Esophagus (tissue), 2 donors: ENCODE results near the gene LSM12. TPM values are rescaled to one million over a fixed set of nuclear protein-coding genes. Genes with fewer than 3 reads are reported as not detected.
A peak's percentile ranks its signal among the peaks of the same experiment; 100 is the strongest.

ENCODE experiments used
- H3K27ac ChIP-seq, 2 donors: one replicate each; pipeline ENCODE4 v1.5.1; 2013; ENCODE audit warnings: low read depth in 2 of 2, mild to moderate bottlenecking in 2 of 2, inconsistent platforms in 1 of 2, low read length in 1 of 2, moderate library complexity in 1 of 2
- H3K27me3 ChIP-seq, 2 donors: one replicate each; pipeline ENCODE4 v1.6.1; 2013; ENCODE audit warnings: low read length in 2 of 2, control low read depth in 1 of 2, mild to moderate bottlenecking in 1 of 2; ENCODE audit not compliant: insufficient read depth in 2 of 2, control insufficient read depth in 1 of 2
- H3K36me3 ChIP-seq, 2 donors: one replicate each; pipeline ENCODE4 v1.6.1; 2013; ENCODE audit warnings: low read length in 1 of 2; ENCODE audit not compliant: control insufficient read depth in 2 of 2, insufficient read depth in 2 of 2
- H3K4me1 ChIP-seq, 2 donors: one replicate each; pipeline ENCODE4 v1.6.1; 2013; ENCODE audit warnings: low read length in 1 of 2; ENCODE audit not compliant: control insufficient read depth in 2 of 2, insufficient read depth in 2 of 2
- H3K4me3 ChIP-seq, 2 donors: one replicate each; pipeline ENCODE4 v1.5.1; 2013; ENCODE audit warnings: low read length in 2 of 2, mild to moderate bottlenecking in 2 of 2, low read depth in 1 of 2, moderate library complexity in 1 of 2
- H3K9me3 ChIP-seq, 2 donors: one replicate each; pipeline ENCODE4 v1.6.1; 2013; ENCODE audit warnings: mild to moderate bottlenecking in 2 of 2, low read depth in 1 of 2, low read length in 1 of 2, moderate library complexity in 1 of 2; ENCODE audit not compliant: control insufficient read depth in 2 of 2, insufficient read depth in 1 of 2
- WGBS, 2 donors: extraction: QIAGEN DNeasy Blood & Tissue Kit; methylation state at CpG; one replicate each; pipeline ENCODE4 v1.1.7; 2013; 5-methylcytosine and 5-hydroxymethylcytosine counted together
- polyA plus RNA-seq, 2 donors: library from polyadenylated mRNA; stranded (reverse); fragments of 200-250 nt; gene quantifications; one replicate each; pipeline ENCODE4 v1.2.3, GENCODE V29; 2013
- donor health status: healthy with polysubstance abuse.
- donor health status: Bipolar disorder and iron deficiency.

Gene LSM12
- polyA plus RNA-seq, 2 donors: 25.4 to 46.9 TPM

- no peak overlapping the region for H3K4me3 ChIP-seq
- 85 to 89% methylated on average over 9 of the region's 9 CpGs for WGBS, 2 donors
- H3K4me1 ChIP-seq: peaks cover 0 to 4% of the 10 kb centered on the region in 2 donors
- peaks cover 0 to 2% of the 10 kb centered on the region in 2 donors for H3K36me3 ChIP-seq
- H3K27me3 ChIP-seq: no peaks in the 10 kb centered on the region
- no peaks in the 10 kb centered on the region for H3K9me3 ChIP-seq
- no peak overlapping the region for H3K27ac ChIP-seq
These were observed 1.1 kb upstream of the LSM12 start for GRCh38 chr17:44067545-44067940.

DNA sequence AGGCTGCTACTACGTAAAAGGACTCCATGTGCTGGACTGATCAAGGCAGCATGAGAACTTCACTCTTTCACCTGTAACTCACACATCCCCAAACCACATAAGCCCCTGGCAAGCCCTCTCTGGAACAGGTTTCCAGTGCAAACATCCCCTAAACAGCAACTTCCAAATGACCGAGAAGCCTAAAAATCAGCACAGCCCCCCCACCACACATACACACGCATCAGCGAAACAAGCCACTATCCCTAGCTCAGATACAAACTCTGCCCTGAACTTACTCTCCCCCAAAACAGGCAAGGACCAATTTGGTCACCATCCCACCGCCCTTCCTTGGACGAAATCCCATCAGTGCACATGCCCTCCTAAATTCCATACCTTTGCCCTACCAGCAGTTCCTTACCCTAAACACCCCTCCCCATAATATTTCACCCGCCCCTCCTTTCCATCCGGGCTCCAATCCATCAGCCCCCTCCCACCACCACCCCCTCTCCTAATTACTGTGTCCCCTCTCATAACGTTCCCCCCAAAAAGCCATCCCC, 735 bp downstream of the LSM12 start:
- Histone ChIP-seq H3K9me3 (no peaks in the 10 kb centered on the region), H3K36me3 (peaks cover 0 to 2% of the 10 kb centered on the region in 2 donors), H3K4me3 (peak overlapping the region; percentile 69 to 74), H3K4me1 (no peaks in the 10 kb centered on the region), H3K27me3 (no peaks in the 10 kb centered on the region), H3K27ac (peak overlapping the region; percentile 87 to 94)
- WGBS, 2 donors: 1 to 2% methylated on average over 9 of the region's 9 CpGs

DNA sequence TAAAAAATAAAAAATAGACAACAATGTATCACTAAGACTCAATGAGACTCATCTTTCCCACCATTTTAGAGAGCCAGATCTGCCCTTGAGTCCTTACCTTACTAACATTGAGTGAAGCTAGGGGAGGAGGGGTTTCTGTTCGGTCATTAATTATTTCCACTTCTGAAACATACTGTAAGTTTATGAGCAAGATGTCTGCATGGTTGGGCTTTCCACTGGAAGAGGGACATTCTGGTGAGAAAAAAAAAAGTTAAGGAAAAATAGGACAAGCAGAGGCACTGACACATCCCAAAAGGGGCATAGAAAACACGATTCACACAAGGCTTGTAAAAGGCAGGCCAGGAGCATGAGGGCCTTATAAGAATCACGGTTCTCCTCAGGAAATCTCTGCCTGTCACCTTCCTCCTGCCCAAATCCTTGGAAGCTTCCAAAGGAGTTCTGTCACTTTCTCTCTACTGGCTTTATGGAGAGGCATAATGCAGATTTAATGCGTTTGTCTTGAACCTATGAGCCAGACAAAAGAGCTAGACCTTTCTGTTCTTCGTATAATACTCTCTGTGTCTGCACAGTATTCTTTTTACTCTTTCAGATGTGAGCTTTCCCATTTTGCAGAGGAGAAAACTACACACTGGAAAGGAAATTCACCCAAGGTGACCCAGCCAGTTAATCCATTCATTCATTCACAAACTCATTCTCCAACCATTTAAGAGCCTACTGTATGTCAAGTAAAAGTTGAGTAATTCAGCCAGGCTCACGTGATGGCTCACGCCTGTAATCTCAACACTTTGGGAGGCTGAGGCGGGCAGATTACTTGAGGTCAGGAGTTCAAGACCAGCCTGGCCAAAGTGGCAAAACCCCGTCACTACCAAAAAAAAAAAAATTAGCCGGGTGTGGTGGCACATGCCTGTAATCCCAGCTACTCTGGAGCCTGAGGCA, 2.5 kb downstream of the LSM12 start:
- no peak overlapping the region for H3K27ac ChIP-seq
- H3K9me3 ChIP-seq: no peaks in the 10 kb centered on the region
- WGBS, 2 donors: 68 to 69% methylated on average over 10 of the region's 10 CpGs
- no peaks in the 10 kb centered on the region for H3K4me1 ChIP-seq
- no peak overlapping the region for H3K4me3 ChIP-seq
- H3K27me3 ChIP-seq: no peaks in the 10 kb centered on the region
- peaks cover 0 to 2% of the 10 kb centered on the region in 2 donors for H3K36me3 ChIP-seq

DNA sequence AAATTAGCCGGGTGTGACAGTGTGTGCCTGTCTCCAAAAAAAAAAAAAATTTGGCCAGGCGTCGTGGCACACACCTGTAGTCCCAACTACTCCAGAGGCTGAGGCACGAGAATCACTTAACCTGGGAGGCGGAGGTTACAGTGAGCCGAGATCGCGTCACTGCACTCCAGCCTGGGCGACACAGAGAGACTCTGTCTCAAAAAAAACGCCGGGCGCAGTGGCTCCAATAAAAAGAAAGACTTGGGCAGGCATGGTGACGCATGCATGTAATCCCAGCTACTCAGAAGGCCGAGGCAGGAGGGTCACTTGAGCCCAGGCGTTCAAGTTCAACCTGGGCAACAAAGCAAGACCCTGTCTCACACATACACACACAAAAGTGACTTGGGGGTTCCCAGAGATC, 3.6 kb downstream of the LSM12 start:
- no peak overlapping the region for H3K4me3 ChIP-seq
- no peak overlapping the region for H3K27ac ChIP-seq
- 92 to 93% methylated on average over 15 of the region's 15 CpGs for WGBS, 2 donors
- H3K9me3 ChIP-seq: no peaks in the 10 kb centered on the region
- H3K4me1 ChIP-seq: peaks cover 0 to 2% of the 10 kb centered on the region in 2 donors
- peaks cover 0 to 6% of the 10 kb centered on the region in 2 donors for H3K36me3 ChIP-seq
- H3K27me3 ChIP-seq: no peaks in the 10 kb centered on the region

GRCh38 chr17:44061446-44061845, 5.0 kb downstream of the LSM12 start:
- H3K27ac ChIP-seq: no peak overlapping the region
- WGBS, 2 donors: 85 to 89% methylated on average over 1 of the region's 1 CpG
- no peak overlapping the region for H3K4me3 ChIP-seq
- no peaks in the 10 kb centered on the region for H3K9me3 ChIP-seq
- peaks cover 0 to 2% of the 10 kb centered on the region in 2 donors for H3K4me1 ChIP-seq
- H3K36me3 ChIP-seq: peaks cover 0 to 6% of the 10 kb centered on the region in 2 donors
- no peaks in the 10 kb centered on the region for H3K27me3 ChIP-seq

DNA sequence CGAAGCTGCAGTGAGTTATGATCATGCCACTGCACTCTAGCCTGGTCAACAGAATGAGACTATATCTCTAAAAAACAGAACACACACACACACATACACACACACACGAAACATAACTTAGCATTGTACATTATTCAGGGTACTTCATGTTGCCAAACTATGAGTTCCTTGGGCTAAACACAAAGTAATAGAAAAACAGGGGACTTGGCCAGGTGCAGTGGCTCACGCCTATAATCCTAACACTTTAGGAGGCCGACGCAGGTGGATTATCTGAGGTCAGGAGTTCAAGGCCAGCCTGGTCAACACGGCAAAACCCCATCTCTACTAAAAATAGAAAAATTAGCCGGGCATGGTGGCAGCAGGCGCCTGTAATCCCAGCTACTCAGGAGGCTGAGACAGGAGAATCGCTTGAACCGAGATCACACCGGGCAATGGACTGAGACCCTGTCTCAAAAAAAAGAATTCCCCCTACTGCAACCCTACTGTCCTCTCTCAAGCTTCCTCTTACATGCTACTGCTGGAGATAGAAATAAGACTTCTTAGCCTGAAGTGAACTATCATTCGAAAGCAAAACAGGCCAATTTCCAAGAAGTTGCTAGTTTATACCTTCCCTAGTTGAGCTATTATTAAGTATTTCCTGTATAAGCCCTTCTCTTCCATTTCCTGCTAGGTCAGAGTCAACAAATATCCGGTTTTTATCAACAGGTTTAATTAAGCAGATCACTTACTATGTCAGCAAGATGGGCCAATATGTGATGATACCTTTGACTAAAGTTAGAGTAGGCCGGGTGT, 7.2 kb downstream of the LSM12 start:
- H3K9me3 ChIP-seq: no peaks in the 10 kb centered on the region
- H3K4me3 ChIP-seq: no peak overlapping the region
- H3K4me1 ChIP-seq: peaks cover 0 to 2% of the 10 kb centered on the region in 2 donors
- no peaks in the 10 kb centered on the region for H3K27me3 ChIP-seq
- WGBS, 2 donors: 78 to 85% methylated on average over 14 of the region's 14 CpGs
- peaks cover 0 to 6% of the 10 kb centered on the region in 2 donors for H3K36me3 ChIP-seq
- H3K27ac ChIP-seq: no peak overlapping the region

DNA sequence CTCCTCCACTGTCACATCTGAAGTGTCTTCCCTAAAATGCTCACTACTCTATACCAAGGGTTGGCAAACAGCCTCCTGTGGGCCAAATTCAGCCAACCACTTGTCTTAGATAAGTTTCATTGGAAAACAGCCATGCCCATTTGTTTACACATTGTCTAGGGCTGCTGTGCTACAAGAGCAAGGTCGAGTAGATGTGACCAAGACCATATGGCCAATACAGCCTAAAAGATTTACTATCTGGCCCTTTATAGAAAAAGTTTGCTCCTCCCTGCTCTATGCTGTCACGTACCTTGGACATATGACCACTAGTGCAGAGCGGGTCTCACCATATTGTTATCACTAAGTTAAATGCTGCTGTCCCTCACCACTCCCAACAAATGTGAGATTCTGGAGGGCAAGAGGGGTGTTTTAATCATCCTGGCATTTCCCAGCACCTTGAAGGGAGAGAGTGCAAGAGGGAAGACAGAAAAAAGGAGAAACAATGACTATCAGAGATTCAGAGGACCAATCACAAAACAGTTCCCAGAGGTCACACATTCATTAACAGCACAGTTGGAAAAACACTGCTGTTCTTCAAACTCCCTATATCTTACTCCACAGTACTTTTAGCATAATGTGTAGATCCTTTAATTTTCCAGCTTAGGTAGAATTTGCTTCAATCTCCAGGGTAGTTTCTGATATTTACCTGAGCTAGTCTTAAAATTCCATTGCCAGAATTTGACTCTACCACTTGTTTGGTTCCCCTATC, 13.2 kb downstream of the LSM12 start:
- Histone ChIP-seq H3K4me1 (no peaks in the 10 kb centered on the region), H3K4me3 (no peak overlapping the region), H3K36me3 (peaks cover 0 to 6% of the 10 kb centered on the region in 2 donors), H3K9me3 (no peaks in the 10 kb centered on the region), H3K27ac (no peak overlapping the region), H3K27me3 (no peaks in the 10 kb centered on the region)
- WGBS, 2 donors: 60 to 62% methylated on average over 3 of the region's 3 CpGs

GRCh38 chr17:44049294-44050060, 17.0 kb downstream of the LSM12 start:
- H3K9me3 ChIP-seq: no peaks in the 10 kb centered on the region
- H3K36me3 ChIP-seq: peaks cover 0 to 6% of the 10 kb centered on the region in 2 donors
- WGBS, 2 donors: 94 to 96% methylated on average over 9 of the region's 9 CpGs
- H3K4me3 ChIP-seq: no peak overlapping the region
- H3K4me1 ChIP-seq: no peaks in the 10 kb centered on the region
- H3K27me3 ChIP-seq: no peaks in the 10 kb centered on the region
- no peak overlapping the region for H3K27ac ChIP-seq
